ENCODE measurements around the gene POLR3F. TPM values are rescaled to one million over a fixed set of nuclear protein-coding genes. Genes with fewer than 3 reads are reported as not detected.
"Not testable (repeated sequence)": the region's sequence is repeated elsewhere in the genome, so short reads cannot be mapped to it uniquely, and the experiment has no call there.

Gene POLR3F
- total RNA-seq, 1 donor from 2014 or later, result 8.4 TPM

DNA sequence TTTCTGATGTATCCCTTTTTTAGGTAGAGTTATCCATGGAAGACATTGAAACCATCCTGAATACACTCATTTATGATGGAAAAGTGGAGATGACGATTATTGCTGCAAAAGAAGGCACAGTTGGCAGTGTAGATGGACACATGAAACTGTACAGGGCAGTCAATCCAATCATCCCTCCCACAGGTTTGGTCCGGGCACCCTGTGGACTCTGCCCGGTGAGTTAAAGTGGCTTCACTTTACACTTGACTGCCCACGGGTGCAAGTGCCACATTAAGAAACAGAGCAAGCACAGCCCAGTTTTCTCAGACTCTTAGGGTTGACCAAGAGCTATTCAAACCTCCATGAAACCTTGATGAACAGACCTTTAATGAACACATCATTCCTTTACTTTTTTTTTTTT, 14.4 kb downstream of the POLR3F start:
- no peak for TF ChIP-seq CTCF (IDR thresholded peaks at IDR 0.05; ENCODE audit: borderline replicate concordance)
- H3K27ac ChIP-seq (replicated peaks), result no peak overlapping the region
- intact Hi-C loops (cut with micrococcal nuclease), result no loop called here
- H3K9me3 ChIP-seq (replicated peaks), result no peaks in the 10 kb centered on the region
- no peaks in the 10 kb centered on the region for H3K4me1 ChIP-seq
- no peak overlapping the region for H3K4me3 ChIP-seq
- DNase-seq, result no peak
- no peaks in the 10 kb centered on the region for H3K27me3 ChIP-seq (ENCODE audit: low read depth)
- H3K36me3 ChIP-seq, result peaks cover 84% of the 10 kb centered on the region

- H3K27me3 ChIP-seq (ENCODE audit: low read depth), result no peaks in the 10 kb centered on the region
- TF ChIP-seq CTCF (IDR thresholded peaks at IDR 0.05; ENCODE audit: borderline replicate concordance), result no peak
- H3K27ac ChIP-seq (replicated peaks), result no peak overlapping the region
- peaks cover 11% of the 10 kb centered on the region for H3K4me1 ChIP-seq
- H3K4me3 ChIP-seq, result no peak overlapping the region
- H3K9me3 ChIP-seq (replicated peaks), result no peaks in the 10 kb centered on the region
- no peak for DNase-seq
- H3K36me3 ChIP-seq, result peaks cover 58% of the 10 kb centered on the region
- intact Hi-C loops (cut with micrococcal nuclease), result no loop called here
Observed at GRCh38 chr20:18488301-18488700, 21.1 kb downstream of the POLR3F start.

GRCh38 chr20:18496042-18496441, 28.9 kb downstream of the POLR3F start:
- no peak for TF ChIP-seq CTCF (IDR thresholded peaks at IDR 0.05; ENCODE audit: borderline replicate concordance)
- Histone ChIP-seq H3K27ac (replicated peaks) (no peak overlapping the region), H3K36me3 (peaks cover 3% of the 10 kb centered on the region), H3K27me3 (ENCODE audit: low read depth) (no peaks in the 10 kb centered on the region), H3K4me1 (peaks cover 32% of the 10 kb centered on the region), H3K4me3 (peak overlapping the region; percentile 88), H3K9me3 (replicated peaks) (no peaks in the 10 kb centered on the region)
- intact Hi-C loops (cut with micrococcal nuclease), result no loop called here
- no peak for DNase-seq

DNA sequence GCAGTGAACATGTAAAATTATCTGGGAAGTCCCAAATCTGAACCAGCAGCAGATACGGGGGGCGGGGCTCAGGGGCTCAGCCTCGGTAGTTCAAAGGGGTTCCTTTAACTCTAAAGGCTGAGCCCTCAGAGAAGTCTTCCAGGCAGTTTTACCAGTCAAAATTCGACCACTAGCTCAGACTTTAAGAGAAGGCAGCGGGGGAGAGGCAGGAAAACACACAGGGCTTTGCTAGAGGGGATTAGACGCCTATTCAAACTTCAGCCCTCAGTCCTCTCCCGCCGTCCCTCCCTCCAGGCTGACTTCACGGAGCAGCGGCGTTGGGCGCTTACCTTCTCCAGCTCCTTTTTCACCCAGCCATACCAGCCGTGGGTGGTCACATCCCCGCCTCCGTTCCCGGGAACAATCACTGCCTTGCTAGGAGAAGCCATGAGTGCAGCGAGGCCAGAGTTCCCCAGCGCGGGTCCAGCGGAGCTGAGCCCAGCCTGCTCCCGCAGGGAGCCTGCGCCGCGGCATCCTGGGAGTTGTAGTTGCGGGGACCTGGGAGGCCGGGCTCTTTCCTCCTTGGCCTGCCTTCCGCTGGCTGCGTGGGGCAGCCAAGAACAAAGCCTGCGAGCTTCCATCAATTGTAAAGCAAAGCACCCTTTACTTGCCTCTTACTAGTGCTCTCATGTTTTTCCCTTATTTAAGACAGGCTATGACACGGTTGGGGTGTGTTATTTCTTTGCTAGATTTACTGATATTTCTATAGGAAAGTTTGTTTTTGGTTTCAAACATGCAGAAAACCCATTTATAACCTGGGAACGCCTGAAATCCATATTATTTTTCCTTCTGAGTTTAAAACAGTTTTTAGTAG, 29.8 kb downstream of the POLR3F start, which contains the start of gene RBBP9:
TSS of gene RBBP9 (minus strand) at position 486 of the 853 bp plus-strand sequence. CDS start at position 428, 58 bp downstream.
- peak; percentile 89 for DNase-seq
- intact Hi-C loops (cut with micrococcal nuclease), result no loop called here
- Histone ChIP-seq H3K27ac (replicated peaks) (peak within 1 kb of the TSS; percentile 73), H3K4me3 (peak within 1 kb of the TSS; percentile 88), H3K27me3 (ENCODE audit: low read depth) (peaks cover 3% of the 10 kb centered on the region), H3K4me1 (peaks cover 32% of the 10 kb centered on the region), H3K9me3 (replicated peaks) (no peaks in the 10 kb centered on the region), H3K36me3 (no peaks in the 10 kb centered on the region)
- TF ChIP-seq CTCF (IDR thresholded peaks at IDR 0.05; ENCODE audit: borderline replicate concordance), result no peak

GRCh38 chr20:18497603-18498002, 30.4 kb downstream of the POLR3F start:
- Histone ChIP-seq H3K4me3 (peak overlapping the region; percentile 88), H3K4me1 (peaks cover 26% of the 10 kb centered on the region), H3K9me3 (replicated peaks) (no peaks in the 10 kb centered on the region), H3K27ac (replicated peaks) (peak overlapping the region; percentile 73), H3K27me3 (ENCODE audit: low read depth) (peaks cover 7% of the 10 kb centered on the region), H3K36me3 (no peaks in the 10 kb centered on the region)
- DNase-seq, result no peak
- TF ChIP-seq CTCF (IDR thresholded peaks at IDR 0.05; ENCODE audit: borderline replicate concordance), result no peak
- intact Hi-C loops (cut with micrococcal nuclease), result no loop called here

DNA sequence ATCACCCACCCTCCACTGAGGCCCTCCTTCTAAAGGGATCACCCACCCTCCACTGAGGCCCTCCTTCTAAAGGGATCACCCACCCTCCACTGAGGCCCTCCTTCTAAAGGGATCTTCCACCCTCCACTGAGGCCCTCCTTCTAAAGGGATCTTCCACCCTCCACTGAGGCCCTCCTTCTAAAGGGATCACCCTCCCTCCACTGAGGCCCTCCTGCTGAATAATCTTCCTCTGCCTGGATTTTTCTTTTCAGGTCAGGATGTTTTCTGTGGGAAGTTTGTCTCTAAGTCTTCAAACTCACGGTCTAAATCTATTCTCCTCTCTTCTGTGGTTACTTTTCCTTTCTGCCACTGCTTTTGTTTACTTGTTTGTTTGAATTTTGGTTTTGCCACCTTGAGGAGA, 34.5 kb downstream of the POLR3F start:
- DNase-seq; H3K4me1 ChIP-seq; H3K9me3 ChIP-seq (replicated peaks); H3K4me3 ChIP-seq; intact Hi-C loops (cut with micrococcal nuclease); H3K36me3 ChIP-seq; H3K27ac ChIP-seq (replicated peaks): not testable (repeated sequence)
- peaks cover 29% of the 10 kb centered on the region for H3K27me3 ChIP-seq (ENCODE audit: low read depth)

Data from left ventricle myocardium inferior (tissue), 1 donor.